ENCODE data around the gene ZNF267. TPM values are rescaled to one million over a fixed set of nuclear protein-coding genes. Genes with fewer than 3 reads are reported as not detected.

The ZNF267 gene
- total and polyA plus RNA-seq, 2 of the 8 experiments (the other 6 are each of a cell fraction or from before 2014, with no cell fraction given), result 5.5 to 28.3 TPM

Small RNAs within 50 kb of the gene (small RNA-seq; reads per million reads assigned to genes)
- gene AC034105.2 (ENCODE audit: insufficient read depth) (not detected), gene AC034105.4 (ENCODE audit: insufficient read depth) (not detected)
